Measurements from ENCODE around the gene CHAT.

Gene CHAT

DNA sequence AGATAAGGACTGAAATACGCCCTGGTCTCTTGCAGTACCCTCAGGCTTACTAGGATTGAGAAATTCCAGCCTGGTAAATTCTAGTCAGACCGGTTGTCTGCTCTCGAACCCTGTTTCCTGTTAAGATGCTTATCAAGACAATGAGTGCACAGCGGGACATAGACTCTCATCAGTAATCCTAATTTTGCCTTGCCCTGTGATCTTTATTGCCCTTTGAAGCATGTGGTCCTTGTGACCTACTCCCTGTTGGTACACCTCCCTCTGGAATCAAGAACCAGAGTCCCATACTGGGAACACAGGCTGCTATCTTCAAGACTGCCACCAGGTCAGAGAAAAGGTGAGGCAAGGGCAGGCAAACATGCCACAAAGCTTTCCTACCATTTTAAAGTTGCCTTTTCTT, 72.8 kb downstream of the CHAT start:
- no peak overlapping the region for H3K27ac ChIP-seq (ENCODE audit: low read depth in 2 of 2, low read length in 2 of 2)

DNA sequence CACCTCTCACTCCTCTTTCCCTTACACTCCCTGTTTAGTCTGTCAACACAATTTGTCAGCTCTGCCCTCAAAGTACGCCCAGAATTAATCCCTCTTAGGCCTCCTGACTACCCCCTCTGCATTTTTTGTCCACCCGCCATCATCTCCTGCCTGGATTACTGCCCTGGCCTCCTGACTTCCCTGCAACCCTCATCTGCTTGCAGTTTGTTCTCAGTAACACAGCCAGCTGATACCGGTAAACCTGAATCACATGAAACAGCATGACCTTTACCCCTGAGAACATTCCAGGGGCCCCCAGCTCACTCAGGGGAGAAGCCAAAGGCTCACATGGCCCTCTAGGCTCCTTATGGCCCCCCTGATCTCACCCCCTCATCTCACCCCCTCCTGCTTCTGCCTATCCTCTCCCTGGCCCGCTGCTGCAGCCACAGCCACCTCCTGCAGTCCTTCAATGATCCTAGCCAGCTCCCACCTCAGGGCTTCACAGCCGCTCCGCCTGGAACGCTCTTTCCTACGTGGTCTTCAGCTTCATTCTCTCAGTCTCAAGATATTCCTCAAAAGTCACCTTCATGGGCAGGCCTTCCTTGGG, 74.5 kb downstream of the CHAT start:
- peaks cover 3 to 14% of the 10 kb centered on the region in 2 donors for H3K27me3 ChIP-seq (ENCODE audit: control insufficient read depth in 2 of 2, insufficient read depth in 2 of 2, low read length in 2 of 2)
- no peak overlapping the region for H3K9ac ChIP-seq (ENCODE audit: low read depth in 1 of 2, low read length in 2 of 2)
- H3K4me3 ChIP-seq (ENCODE audit: low read length in 2 of 2): no peak overlapping the region
- H3K9me3 ChIP-seq (ENCODE audit: control insufficient read depth in 2 of 2, low read length in 2 of 2): no peaks in the 10 kb centered on the region
- no peak overlapping the region for H3K27ac ChIP-seq (ENCODE audit: low read depth in 2 of 2, low read length in 2 of 2)
- no peaks in the 10 kb centered on the region for H3K36me3 ChIP-seq (ENCODE audit: control insufficient read depth in 2 of 2, insufficient read depth in 2 of 2, low read length in 2 of 2)
- H3K4me1 ChIP-seq (ENCODE audit: control insufficient read depth in 2 of 2, insufficient read depth in 2 of 2, low read length in 2 of 2): no peaks in the 10 kb centered on the region

More for the DNA sequence above, 72.8 kb downstream of the CHAT start:
- Histone ChIP-seq H3K4me3 (ENCODE audit: low read length in 2 of 2) (no peak overlapping the region), H3K4me1 (ENCODE audit: control insufficient read depth in 2 of 2, insufficient read depth in 2 of 2, low read length in 2 of 2) (no peaks in the 10 kb centered on the region), H3K27me3 (ENCODE audit: control insufficient read depth in 2 of 2, insufficient read depth in 2 of 2, low read length in 2 of 2) (peaks cover 3 to 14% of the 10 kb centered on the region in 2 donors), H3K9me3 (ENCODE audit: control insufficient read depth in 2 of 2, low read length in 2 of 2) (no peaks in the 10 kb centered on the region), H3K9ac (ENCODE audit: low read depth in 1 of 2, low read length in 2 of 2) (no peak overlapping the region), H3K36me3 (ENCODE audit: control insufficient read depth in 2 of 2, insufficient read depth in 2 of 2, low read length in 2 of 2) (no peaks in the 10 kb centered on the region)

DNA sequence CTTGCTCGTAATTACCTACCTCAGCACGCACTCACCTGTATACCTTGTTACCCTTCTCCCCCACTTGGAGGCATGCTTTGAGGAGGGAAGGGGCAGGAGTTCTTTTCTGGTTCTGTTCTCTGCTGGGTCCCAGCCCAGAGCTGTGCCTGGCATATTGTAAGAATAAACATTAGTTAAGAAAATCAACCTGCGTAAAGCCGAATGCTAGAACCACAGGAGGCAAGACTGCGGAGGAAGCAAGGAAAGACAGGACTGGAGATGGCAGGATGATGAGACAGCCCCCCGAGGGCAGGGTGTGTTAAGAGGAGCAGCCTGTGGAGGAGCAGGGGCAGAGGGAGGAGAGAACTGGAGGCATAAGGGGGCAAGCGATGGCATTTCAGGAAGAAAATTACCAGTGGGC, 75.1 kb downstream of the CHAT start:
- no peaks in the 10 kb centered on the region for H3K9me3 ChIP-seq (ENCODE audit: control insufficient read depth in 2 of 2, low read length in 2 of 2)
- H3K27me3 ChIP-seq (ENCODE audit: control insufficient read depth in 2 of 2, insufficient read depth in 2 of 2, low read length in 2 of 2): peaks cover 3 to 14% of the 10 kb centered on the region in 2 donors

DNA sequence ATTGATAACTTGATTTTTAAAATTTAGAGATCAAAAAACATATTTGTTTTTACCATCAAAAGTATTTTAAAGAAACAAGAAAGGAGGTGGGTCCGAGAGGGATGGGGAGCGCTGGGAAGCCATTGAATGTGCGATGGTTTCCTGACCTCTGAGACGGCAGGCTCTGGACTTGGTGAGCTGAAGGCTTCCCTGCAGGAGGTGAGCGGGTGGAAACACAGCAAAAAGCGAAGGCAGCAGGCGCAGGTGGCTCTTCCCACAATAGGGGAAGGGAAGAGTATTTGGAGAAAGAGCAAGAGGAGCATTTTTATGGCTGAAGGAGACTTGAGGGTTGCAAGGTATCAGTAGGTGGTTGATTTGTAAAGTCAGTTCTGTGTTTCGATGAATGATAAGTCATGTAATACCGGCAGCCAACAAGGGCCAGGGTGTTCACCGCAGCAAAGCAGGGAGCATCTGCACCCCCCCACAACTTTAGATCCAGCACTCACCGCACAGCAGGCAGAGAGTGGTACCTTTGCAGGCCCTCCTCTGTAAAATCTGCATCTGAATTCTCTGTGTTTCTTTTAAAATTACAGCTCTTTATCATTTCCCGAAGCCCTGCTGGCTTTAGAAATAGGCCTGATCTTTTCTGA, 76.2 kb downstream of the CHAT start:
- H3K36me3 ChIP-seq (ENCODE audit: control insufficient read depth in 2 of 2, insufficient read depth in 2 of 2, low read length in 2 of 2): no peaks in the 10 kb centered on the region
- no peak overlapping the region for H3K4me3 ChIP-seq (ENCODE audit: low read length in 2 of 2)
- no peaks in the 10 kb centered on the region for H3K9me3 ChIP-seq (ENCODE audit: control insufficient read depth in 2 of 2, low read length in 2 of 2)
- no peak overlapping the region for H3K9ac ChIP-seq (ENCODE audit: low read depth in 1 of 2, low read length in 2 of 2)
- H3K4me1 ChIP-seq (ENCODE audit: control insufficient read depth in 2 of 2, insufficient read depth in 2 of 2, low read length in 2 of 2): no peaks in the 10 kb centered on the region
- H3K27me3 ChIP-seq (ENCODE audit: control insufficient read depth in 2 of 2, insufficient read depth in 2 of 2, low read length in 2 of 2): peaks cover 3 to 14% of the 10 kb centered on the region in 2 donors
- H3K27ac ChIP-seq (ENCODE audit: low read depth in 2 of 2, low read length in 2 of 2): no peak overlapping the region

More for the DNA sequence above, 75.1 kb downstream of the CHAT start:
- Histone ChIP-seq H3K27ac (ENCODE audit: low read depth in 2 of 2, low read length in 2 of 2) (no peak overlapping the region), H3K9ac (ENCODE audit: low read depth in 1 of 2, low read length in 2 of 2) (no peak overlapping the region), H3K4me3 (ENCODE audit: low read length in 2 of 2) (no peak overlapping the region), H3K4me1 (ENCODE audit: control insufficient read depth in 2 of 2, insufficient read depth in 2 of 2, low read length in 2 of 2) (no peaks in the 10 kb centered on the region), H3K36me3 (ENCODE audit: control insufficient read depth in 2 of 2, insufficient read depth in 2 of 2, low read length in 2 of 2) (no peaks in the 10 kb centered on the region)

DNA sequence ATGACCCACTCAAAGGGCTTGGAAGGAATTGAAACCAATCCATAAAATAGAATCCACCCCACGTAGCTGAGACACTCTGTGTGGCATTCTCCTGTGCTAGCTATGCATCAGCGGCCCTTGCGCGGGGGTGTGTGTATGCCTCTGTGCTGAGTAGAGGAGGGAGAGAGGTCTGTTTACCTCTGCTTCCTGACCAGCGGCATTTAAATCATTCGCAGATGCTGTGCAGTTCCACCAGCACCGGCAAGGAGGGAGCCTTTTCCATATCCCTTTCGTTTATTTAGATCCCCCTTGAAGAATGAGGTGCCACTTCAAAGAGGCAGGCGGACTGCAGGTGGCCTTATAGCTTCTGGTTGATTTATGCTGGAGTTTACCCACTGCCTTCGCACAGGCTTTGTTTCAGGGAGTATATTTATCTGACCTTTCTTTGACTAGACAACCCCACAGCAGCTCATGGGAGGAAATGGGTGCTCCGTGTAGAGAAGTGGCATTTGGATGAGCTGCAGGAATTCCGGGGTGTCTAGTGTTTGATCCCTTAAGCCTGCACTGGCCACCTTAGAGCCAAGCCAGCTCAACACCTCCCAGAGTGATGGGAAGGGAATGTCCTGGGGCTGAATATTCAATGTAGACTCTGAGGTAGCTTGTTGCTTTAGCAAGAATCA, 77.0 kb downstream of the CHAT start:
- no peak overlapping the region for H3K27ac ChIP-seq (ENCODE audit: low read depth in 2 of 2, low read length in 2 of 2)
- H3K9ac ChIP-seq (ENCODE audit: low read depth in 1 of 2, low read length in 2 of 2): no peak overlapping the region
- no peaks in the 10 kb centered on the region for H3K9me3 ChIP-seq (ENCODE audit: control insufficient read depth in 2 of 2, low read length in 2 of 2)
- peaks cover 3 to 14% of the 10 kb centered on the region in 2 donors for H3K27me3 ChIP-seq (ENCODE audit: control insufficient read depth in 2 of 2, insufficient read depth in 2 of 2, low read length in 2 of 2)
- no peak overlapping the region for H3K4me3 ChIP-seq (ENCODE audit: low read length in 2 of 2)
- H3K36me3 ChIP-seq (ENCODE audit: control insufficient read depth in 2 of 2, insufficient read depth in 2 of 2, low read length in 2 of 2): no peaks in the 10 kb centered on the region
- H3K4me1 ChIP-seq (ENCODE audit: control insufficient read depth in 2 of 2, insufficient read depth in 2 of 2, low read length in 2 of 2): no peaks in the 10 kb centered on the region

DNA sequence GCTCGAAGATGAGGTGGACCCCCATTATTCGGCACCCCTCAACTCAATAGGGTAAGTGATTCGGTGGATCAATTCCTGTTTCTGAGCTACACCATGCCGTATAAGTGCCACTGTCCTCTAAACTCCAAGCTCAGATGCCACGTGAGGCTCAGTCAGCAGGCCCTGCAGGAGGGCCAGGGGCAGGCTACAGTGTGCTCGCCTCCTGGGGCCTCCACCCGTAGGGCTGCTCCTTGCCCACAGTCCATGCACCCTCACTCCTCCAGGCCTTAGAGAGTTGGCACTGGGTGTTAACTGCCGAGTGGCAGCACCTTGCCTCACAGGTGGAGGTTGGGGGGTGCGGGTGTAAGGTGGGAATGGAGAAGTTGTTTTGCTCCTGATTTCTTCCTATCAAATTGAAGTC, 77.8 kb downstream of the CHAT start:
- Histone ChIP-seq H3K9me3 (ENCODE audit: control insufficient read depth in 2 of 2, low read length in 2 of 2) (no peaks in the 10 kb centered on the region), H3K4me1 (ENCODE audit: control insufficient read depth in 2 of 2, insufficient read depth in 2 of 2, low read length in 2 of 2) (no peaks in the 10 kb centered on the region), H3K27me3 (ENCODE audit: control insufficient read depth in 2 of 2, insufficient read depth in 2 of 2, low read length in 2 of 2) (peaks cover 3 to 16% of the 10 kb centered on the region in 2 donors), H3K9ac (ENCODE audit: low read depth in 1 of 2, low read length in 2 of 2) (no peak overlapping the region), H3K27ac (ENCODE audit: low read depth in 2 of 2, low read length in 2 of 2) (no peak overlapping the region), H3K4me3 (ENCODE audit: low read length in 2 of 2) (no peak overlapping the region), H3K36me3 (ENCODE audit: control insufficient read depth in 2 of 2, insufficient read depth in 2 of 2, low read length in 2 of 2) (no peaks in the 10 kb centered on the region)

DNA sequence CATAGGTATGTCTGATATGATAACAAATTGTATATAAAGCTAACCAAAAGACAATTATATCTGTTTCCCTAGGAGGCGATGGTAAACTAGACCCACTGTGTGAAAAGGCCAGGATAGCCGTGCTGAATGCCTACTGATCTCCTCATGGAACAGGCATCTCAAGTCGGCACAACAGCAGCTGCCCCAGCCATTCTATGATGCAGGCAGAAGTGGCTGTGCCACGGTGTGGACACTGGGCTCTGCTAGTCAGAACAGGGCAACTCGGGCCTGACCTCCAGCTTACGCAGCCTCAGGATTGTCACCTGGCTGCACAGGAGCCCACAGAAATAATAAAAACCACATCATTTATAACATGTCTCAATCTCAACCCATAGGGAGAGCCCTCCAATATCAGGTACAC, 80.6 kb downstream of the CHAT start:
- no peak overlapping the region for H3K4me3 ChIP-seq (ENCODE audit: low read length in 2 of 2)

DNA sequence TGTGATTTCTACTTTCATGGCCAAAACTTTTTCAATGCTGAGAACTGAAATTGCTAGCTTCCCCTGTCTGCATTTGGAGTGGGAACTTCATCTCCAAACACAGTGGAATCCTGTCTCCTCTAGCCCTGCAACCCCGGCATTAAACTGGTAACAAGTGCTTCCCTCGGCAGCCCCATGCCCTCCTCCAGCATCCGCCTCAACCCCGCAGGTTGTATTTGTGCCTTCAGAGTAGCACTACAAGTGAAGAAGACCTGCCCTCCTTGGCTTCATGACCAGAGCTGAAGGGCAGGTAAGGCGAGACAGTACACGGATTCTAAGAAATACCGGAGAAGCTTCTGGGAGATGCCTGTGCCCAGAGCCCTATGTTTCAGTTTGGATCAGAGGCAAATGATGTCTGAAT, 82.5 kb downstream of the CHAT start:
- Histone ChIP-seq H3K27ac (ENCODE audit: low read depth in 2 of 2, low read length in 2 of 2) (no peak overlapping the region), H3K9ac (ENCODE audit: low read depth in 1 of 2, low read length in 2 of 2) (no peak overlapping the region), H3K4me3 (ENCODE audit: low read length in 2 of 2) (no peak overlapping the region), H3K4me1 (ENCODE audit: control insufficient read depth in 2 of 2, insufficient read depth in 2 of 2, low read length in 2 of 2) (no peaks in the 10 kb centered on the region), H3K36me3 (ENCODE audit: control insufficient read depth in 2 of 2, insufficient read depth in 2 of 2, low read length in 2 of 2) (no peaks in the 10 kb centered on the region), H3K9me3 (ENCODE audit: control insufficient read depth in 2 of 2, low read length in 2 of 2) (no peaks in the 10 kb centered on the region), H3K27me3 (ENCODE audit: control insufficient read depth in 2 of 2, insufficient read depth in 2 of 2, low read length in 2 of 2) (peaks cover under 1 to 2% of the 10 kb centered on the region in 2 donors)

More for the DNA sequence above, 80.6 kb downstream of the CHAT start:
- no peaks in the 10 kb centered on the region for H3K36me3 ChIP-seq (ENCODE audit: control insufficient read depth in 2 of 2, insufficient read depth in 2 of 2, low read length in 2 of 2)
- no peaks in the 10 kb centered on the region for H3K4me1 ChIP-seq (ENCODE audit: control insufficient read depth in 2 of 2, insufficient read depth in 2 of 2, low read length in 2 of 2)
- H3K27ac ChIP-seq (ENCODE audit: low read depth in 2 of 2, low read length in 2 of 2): no peak overlapping the region
- peaks cover 3% of the 10 kb centered on the region in 2 donors for H3K27me3 ChIP-seq (ENCODE audit: control insufficient read depth in 2 of 2, insufficient read depth in 2 of 2, low read length in 2 of 2)
- no peak overlapping the region for H3K9ac ChIP-seq (ENCODE audit: low read depth in 1 of 2, low read length in 2 of 2)
- no peaks in the 10 kb centered on the region for H3K9me3 ChIP-seq (ENCODE audit: control insufficient read depth in 2 of 2, low read length in 2 of 2)

DNA sequence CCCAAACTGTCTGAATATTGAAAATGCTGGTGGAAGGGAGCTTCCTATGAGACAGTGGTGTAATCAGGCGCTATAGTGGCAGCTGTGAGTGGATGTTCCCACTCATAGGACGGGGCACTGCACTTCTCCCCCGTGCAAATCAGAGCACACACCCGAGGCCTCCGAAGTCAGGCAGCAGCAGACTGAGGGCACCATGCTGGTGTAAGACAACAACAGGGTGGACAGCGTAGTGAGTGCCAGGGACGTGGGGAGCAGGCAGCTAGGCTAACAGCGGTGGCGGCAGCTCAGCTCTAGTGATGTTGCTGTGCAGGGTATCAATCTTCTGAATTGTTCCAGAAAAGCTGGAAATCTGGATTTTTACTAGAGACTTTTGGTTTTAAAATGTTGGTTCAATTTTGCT, 84.8 kb downstream of the CHAT start:
- Histone ChIP-seq H3K4me3 (ENCODE audit: low read length in 2 of 2) (no peak overlapping the region), H3K27me3 (ENCODE audit: control insufficient read depth in 2 of 2, insufficient read depth in 2 of 2, low read length in 2 of 2) (peaks cover 0 to 2% of the 10 kb centered on the region in 2 donors), H3K27ac (ENCODE audit: low read depth in 2 of 2, low read length in 2 of 2) (no peak overlapping the region), H3K36me3 (ENCODE audit: control insufficient read depth in 2 of 2, insufficient read depth in 2 of 2, low read length in 2 of 2) (no peaks in the 10 kb centered on the region), H3K4me1 (ENCODE audit: control insufficient read depth in 2 of 2, insufficient read depth in 2 of 2, low read length in 2 of 2) (no peaks in the 10 kb centered on the region), H3K9me3 (ENCODE audit: control insufficient read depth in 2 of 2, low read length in 2 of 2) (no peaks in the 10 kb centered on the region), H3K9ac (ENCODE audit: low read depth in 1 of 2, low read length in 2 of 2) (no peak overlapping the region)

DNA sequence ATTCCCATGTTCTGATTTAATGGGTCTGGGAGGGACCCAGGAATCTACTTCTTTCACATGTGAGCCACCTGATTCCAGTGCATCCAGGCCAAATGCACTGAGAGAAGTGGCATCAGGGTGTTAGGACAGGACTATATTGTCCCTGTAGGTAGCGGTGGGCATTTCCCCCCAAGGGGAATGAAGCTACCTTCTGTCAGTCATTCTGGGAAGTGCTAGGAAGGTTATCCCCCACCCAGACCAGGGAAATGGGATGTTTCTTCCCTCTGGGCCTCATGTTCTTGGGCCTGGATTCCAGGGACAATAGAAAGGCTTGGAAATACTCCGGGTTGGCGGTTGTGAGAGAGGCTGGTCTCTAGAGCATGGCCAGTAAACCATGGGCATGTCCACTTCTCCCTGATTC, 86.4 kb downstream of the CHAT start:
- no peaks in the 10 kb centered on the region for H3K36me3 ChIP-seq (ENCODE audit: control insufficient read depth in 2 of 2, insufficient read depth in 2 of 2, low read length in 2 of 2)
- H3K4me3 ChIP-seq (ENCODE audit: low read length in 2 of 2): no peak overlapping the region

More for the DNA sequence above, 86.4 kb downstream of the CHAT start:
- no peaks in the 10 kb centered on the region for H3K9me3 ChIP-seq (ENCODE audit: control insufficient read depth in 2 of 2, low read length in 2 of 2)
- no peak overlapping the region for H3K9ac ChIP-seq (ENCODE audit: low read depth in 1 of 2, low read length in 2 of 2)
- peaks cover 0 to 2% of the 10 kb centered on the region in 2 donors for H3K27me3 ChIP-seq (ENCODE audit: control insufficient read depth in 2 of 2, insufficient read depth in 2 of 2, low read length in 2 of 2)
- H3K27ac ChIP-seq (ENCODE audit: low read depth in 2 of 2, low read length in 2 of 2): no peak overlapping the region
- no peaks in the 10 kb centered on the region for H3K4me1 ChIP-seq (ENCODE audit: control insufficient read depth in 2 of 2, insufficient read depth in 2 of 2, low read length in 2 of 2)
